Islet precursor cell (in vitro differentiated cells): ENCODE results near the gene NFIA.
"Not testable (repeated sequence)": the region's sequence is repeated elsewhere in the genome, so short reads cannot be mapped to it uniquely, and the experiment has no call there.

Experiments used
- DNase-seq: peaks from one replicate; pipeline ENCODE4 v3.0.0-alpha.2; 2018

Gene NFIA

GRCh38 chr1:61254634-61255357, 172.4 kb downstream of the NFIA start:
- no peak for DNase-seq

GRCh38 chr1:61255358-61255703, 173.0 kb downstream of the NFIA start:
- DNase-seq, result no peak

- no peak for DNase-seq
Measured at GRCh38 chr1:61259379-61260148, 177.2 kb downstream of the NFIA start.

- no peak for DNase-seq
Measured at GRCh38 chr1:61260171-61260570, 177.8 kb downstream of the NFIA start.

- no peak for DNase-seq
Measured at GRCh38 chr1:61261595-61261994, 179.2 kb downstream of the NFIA start.

- DNase-seq, result no peak
Measured at GRCh38 chr1:61263905-61264824, 181.8 kb downstream of the NFIA start.

- no peak for DNase-seq
Measured at GRCh38 chr1:61264825-61265242, 182.5 kb downstream of the NFIA start.

- DNase-seq, result no peak
Measured at GRCh38 chr1:61265665-61266064, 183.3 kb downstream of the NFIA start.

- no peak for DNase-seq
Measured at GRCh38 chr1:61266738-61267137, 184.4 kb downstream of the NFIA start.

GRCh38 chr1:61268546-61269240, 186.3 kb downstream of the NFIA start:
- DNase-seq, result no peak

GRCh38 chr1:61269602-61270001, 187.2 kb downstream of the NFIA start:
- DNase-seq, result no peak

GRCh38 chr1:61270107-61270506, 187.7 kb downstream of the NFIA start:
- DNase-seq, result no peak

GRCh38 chr1:61270761-61271411, 188.5 kb downstream of the NFIA start:
- DNase-seq, result no peak

- DNase-seq, result peak; percentile 57
Measured at GRCh38 chr1:61271412-61271789, 189.0 kb downstream of the NFIA start.

- no peak for DNase-seq
Measured at GRCh38 chr1:61273167-61273705, 190.9 kb downstream of the NFIA start.

- DNase-seq, result no peak
Measured at GRCh38 chr1:61273861-61274260, 191.5 kb downstream of the NFIA start.

- DNase-seq, result no peak
Measured at GRCh38 chr1:61274939-61275338, 192.6 kb downstream of the NFIA start.

- DNase-seq, result no peak
Measured at GRCh38 chr1:61276246-61276645, 193.9 kb downstream of the NFIA start.

- DNase-seq, result no peak
Measured at GRCh38 chr1:61277121-61277690, 194.8 kb downstream of the NFIA start.

- DNase-seq, result not testable (repeated sequence)
Measured at GRCh38 chr1:61278503-61278902, 196.1 kb downstream of the NFIA start.

GRCh38 chr1:61278966-61279365, 196.6 kb downstream of the NFIA start:
- no peak for DNase-seq

GRCh38 chr1:61279570-61279969, 197.2 kb downstream of the NFIA start:
- no peak for DNase-seq
